H1 (cell line): ENCODE results near the gene ABHD1. TPM values are rescaled to one million over a fixed set of nuclear protein-coding genes. Genes with fewer than 3 reads are reported as not detected.

Experiments used
- CTCF ChIA-PET: fragments of 300-600 bp; sonication (Branson Sonifier 250); formaldehyde crosslinking; loops from one replicate; lab custom pipeline; 2021; ENCODE audit not compliant: partially characterized antibody; lab: Charles Lee
- POLR2A ChIA-PET: fragments of 300-600 bp; sonication (Branson Sonifier 250); formaldehyde crosslinking; loops from one replicate; lab custom pipeline; 2021; ENCODE audit warnings: inconsistent platforms; ENCODE audit not compliant: partially characterized antibody; lab: Charles Lee
- DNase-seq, 2 experiments: peaks; one replicate each; pipeline versions ENCODE4 v3.0.0 to v3.0.0-alpha.2; 2010 to 2022; ENCODE audit warnings: low spot score in 2 of 2, low read depth in 1 of 2, mixed read lengths in 1 of 2
- FAIRE-seq: peaks from 2 replicates; lab custom pipeline; 2011; peaks lifted over from hg19 to GRCh38; lab: Jason Lieb, UNC
- H2AFZ ChIP-seq: 2 replicates; pipeline ENCODE4 v1.8.1; 2012; ENCODE audit warnings: low read length, inconsistent platforms
- H2AK5ac ChIP-seq: 2 replicates; pipeline ENCODE4 v1.6.1; 2013; ENCODE audit warnings: low read depth, low read length
- H2BK120ac ChIP-seq: replicated peaks from 2 replicates; pipeline ENCODE3; 2013; ENCODE audit warnings: low read depth, low read length, inconsistent platforms
- H2BK12ac ChIP-seq: 2 replicates; pipeline ENCODE4 v1.6.1; 2013; ENCODE audit warnings: low read depth, low read length
- H2BK15ac ChIP-seq: 2 replicates; pipeline ENCODE4 v1.6.1; 2013; ENCODE audit warnings: low read length
- H2BK20ac ChIP-seq: 2 replicates; pipeline ENCODE4 v1.6.1; 2013; ENCODE audit warnings: low read length
- H2BK5ac ChIP-seq: 2 replicates; pipeline ENCODE4 v1.6.1; 2013; ENCODE audit warnings: low read depth, low read length
- H3K14ac ChIP-seq: 2 replicates; pipeline ENCODE4 v1.6.1; 2013; ENCODE audit warnings: inconsistent platforms; ENCODE audit not compliant: insufficient read length
- H3K18ac ChIP-seq: 2 replicates; pipeline ENCODE4 v1.6.1; 2013; ENCODE audit warnings: low read length; ENCODE audit errors: extremely low read depth
- H3K23ac ChIP-seq: 2 replicates; pipeline ENCODE4 v1.6.1; 2013; ENCODE audit warnings: inconsistent platforms; ENCODE audit not compliant: insufficient read length
- H3K23me2 ChIP-seq: 2 replicates; pipeline ENCODE4 v1.6.1; 2013; ENCODE audit warnings: low read depth, low read length
- H3K27ac ChIP-seq: 2 replicates; pipeline ENCODE4 v1.6.1; 2011; ENCODE audit warnings: low read depth, low read length, inconsistent platforms
- H3K27me3 ChIP-seq, 4 experiments: replicated peaks in 1 of 4; 1 replicate in 1 of 4; 2 replicates in 3 of 4; pipeline versions ENCODE4 v1.6.1 to v1.8.1; 2011 to 2013; ENCODE audit warnings: low read length in 3 of 4, mild to moderate bottlenecking in 3 of 4, inconsistent platforms in 2 of 4, mixed read lengths in 2 of 4, moderate library complexity in 1 of 4; ENCODE audit not compliant: control insufficient read depth in 3 of 4, insufficient read depth in 3 of 4; ENCODE audit errors: extremely low read depth in 1 of 4
- H3K36me3 ChIP-seq, 4 experiments: 2 replicates each; pipeline versions ENCODE4 v1.6.1 to v1.8.1; 2011 to 2013; ENCODE audit warnings: mild to moderate bottlenecking in 4 of 4, low read length in 3 of 4, moderate library complexity in 2 of 4, control low read depth in 1 of 4, inconsistent platforms in 1 of 4; ENCODE audit not compliant: insufficient read depth in 4 of 4, control insufficient read depth in 2 of 4
- H3K4ac ChIP-seq: replicated peaks from 2 replicates; pipeline ENCODE3; 2013; ENCODE audit warnings: low read length, low read depth, mixed read lengths, inconsistent platforms; ENCODE audit not compliant: insufficient read length
- H3K4me1 ChIP-seq, 4 experiments: replicated peaks in 1 of 4; 1 replicate in 1 of 4; 2 replicates in 3 of 4; pipeline versions ENCODE4 v1.6.1 to v1.8.1; 2011 to 2013; ENCODE audit warnings: low read length in 3 of 4, inconsistent platforms in 2 of 4, mixed read lengths in 1 of 4; ENCODE audit not compliant: insufficient read depth in 4 of 4, control insufficient read depth in 3 of 4
- H3K4me2 ChIP-seq, 2 experiments: 2 replicates each; pipeline versions ENCODE4 v1.6.1 to v1.8.1; 2011 to 2013; ENCODE audit warnings: low read depth in 2 of 2, low read length in 2 of 2, control low read depth in 1 of 2, inconsistent platforms in 1 of 2, mild to moderate bottlenecking in 1 of 2; ENCODE audit not compliant: insufficient read depth in 1 of 2
- H3K4me3 ChIP-seq, 4 experiments: fragments of 200-600, 300-600 bp in 1 of 4; sonication (generic), shearing (Covaris generic), sonication (Bioruptor Twin) in 1 of 4; 2 replicates each; pipeline versions ENCODE4 v1.5.1 to v1.8.1; 2011 to 2016; ENCODE audit warnings: low read length in 4 of 4, low read depth in 3 of 4, control low read depth in 2 of 4, inconsistent platforms in 2 of 4, mild to moderate bottlenecking in 2 of 4, mixed read lengths in 1 of 4, moderate library complexity in 1 of 4; ENCODE audit not compliant: insufficient read depth in 2 of 4; ENCODE audit errors: extremely low read depth in 1 of 4
- H3K56ac ChIP-seq: replicated peaks from 2 replicates; pipeline ENCODE3; 2013; ENCODE audit warnings: low read depth, mild to moderate bottlenecking, mixed read lengths, low read length, inconsistent platforms; ENCODE audit not compliant: insufficient read length
- H3K79me1 ChIP-seq: 2 replicates; pipeline ENCODE4 v1.6.1; 2013; ENCODE audit warnings: low read depth, low read length, control low read depth
- H3K79me2 ChIP-seq, 2 experiments: 2 replicates each; pipeline versions ENCODE4 v1.6.1 to v1.8.1; 2012 to 2013; ENCODE audit warnings: low read length in 2 of 2, mild to moderate bottlenecking in 2 of 2, inconsistent platforms in 1 of 2; ENCODE audit not compliant: insufficient read depth in 2 of 2, control insufficient read depth in 1 of 2
- H3K9ac ChIP-seq, 4 experiments: replicated peaks in 1 of 4; 1 replicate in 1 of 4; 2 replicates in 3 of 4; pipeline versions ENCODE4 v1.6.1 to v1.8.1; 2011 to 2013; ENCODE audit warnings: low read depth in 3 of 4, low read length in 3 of 4, control low read depth in 2 of 4, mild to moderate bottlenecking in 2 of 4, moderate library complexity in 2 of 4, inconsistent platforms in 1 of 4; ENCODE audit errors: extremely low read depth in 1 of 4
- H3K9me3 ChIP-seq, 2 experiments: 2 replicates each; pipeline versions ENCODE4 v1.6.1 to v1.8.1; 2012 to 2013; ENCODE audit warnings: mild to moderate bottlenecking in 2 of 2, moderate library complexity in 2 of 2, control low read depth in 1 of 2, inconsistent platforms in 1 of 2, low read depth in 1 of 2, low read length in 1 of 2, mixed read lengths in 1 of 2; ENCODE audit not compliant: insufficient read depth in 2 of 2
- H4K20me1 ChIP-seq, 2 experiments: replicated peaks in 1 of 2; 2 replicates each; pipeline versions ENCODE3 to v1.8.1; 2011 to 2013; ENCODE audit warnings: inconsistent platforms in 2 of 2, low read length in 2 of 2, mild to moderate bottlenecking in 1 of 2; ENCODE audit not compliant: insufficient read depth in 2 of 2, control insufficient read depth in 1 of 2
- H4K5ac ChIP-seq: 2 replicates; pipeline ENCODE4 v1.6.1; 2013; ENCODE audit warnings: low read length, low read depth, mixed read lengths, inconsistent platforms; ENCODE audit not compliant: insufficient read length
- H4K8ac ChIP-seq: 2 replicates; pipeline ENCODE4 v1.8.0; 2013; ENCODE audit warnings: mild to moderate bottlenecking, moderate library complexity, low read length, inconsistent platforms; ENCODE audit not compliant: insufficient read depth; ENCODE audit errors: extremely low read depth
- H4K91ac ChIP-seq: replicated peaks from 2 replicates; pipeline ENCODE3; 2013; ENCODE audit warnings: low read length, mixed read lengths, inconsistent platforms; ENCODE audit not compliant: insufficient read length
- RAD21 ChIP-seq, 2 experiments: IDR thresholded peaks in 1 of 2; conservative IDR thresholded peaks in 1 of 2; 2 replicates each; pipeline ENCODE4 v1.6.1; 2011; ENCODE audit warnings: low read depth in 2 of 2, low read length in 2 of 2, improper control_type of control experiment in 1 of 2, inconsistent platforms in 1 of 2, mild to moderate bottlenecking in 1 of 2, moderate library complexity in 1 of 2
- RNF2 ChIP-seq: fragments of 200-900, 300-1000 bp; sonication (generic); IDR thresholded peaks from 2 replicates; pipeline ENCODE4 v1.7.1; 2016; ENCODE audit warnings: borderline replicate concordance, low read depth, mild to moderate bottlenecking, antibody characterized with exemption, low read length; ENCODE audit not compliant: poor library complexity, severe bottlenecking; ENCODE audit errors: missing control alignments
- WGBS, 2 experiments: shearing (Covaris generic) in 1 of 2; methylation state at CpG; one replicate each; pipeline versions ENCODE4 v1.1.6 to v1.1.7; 2013 to 2015; ENCODE audit warnings: low lambda C conversion rate in 2 of 2, mixed read lengths in 2 of 2, inconsistent platforms in 1 of 2, low coverage in 1 of 2, missing lambda C conversion rate in 1 of 2; ENCODE audit not compliant: insufficient replicate concordance in 2 of 2, insufficient coverage in 1 of 2, insufficient read length in 1 of 2; ENCODE audit errors: extremely low coverage in 1 of 2, missing lambda C conversion rate in 1 of 2; 5-methylcytosine and 5-hydroxymethylcytosine counted together
- polyA plus RNA-seq, 7 experiments: library from polyadenylated mRNA; depleted of rRNA in 3 of 7; stranded (reverse) in 5 of 7; unstranded in 2 of 7; fragments of >200 nt in 5 of 7; fragments of 200-250 nt in 2 of 7; gene quantifications; 1 replicate in 5 of 7; 2 replicates in 1 of 7; 4 replicates in 1 of 7; pipeline versions ENCODE4 v1.2.1 to v1.2.3, GENCODE V29; 2011 to 2013; ENCODE audit warnings: missing spikeins in 2 of 7, mixed read lengths in 2 of 7
- total RNA-seq: library from RNA; stranded (reverse); fragmentation: NEBNext Ultra II Directional; extraction: Animal tissue kit (Norgen Biotek cat#: 25700); gene quantifications from 2 replicates; pipeline ENCODE4 v1.2.1, GENCODE V29; 2021

ABHD1 gene
- total and polyA plus RNA-seq, 2 of the 8 experiments (the other 6 are each of a cell fraction or from before 2014, with no cell fraction given) = 0.20 to 1.1 TPM

DNA sequence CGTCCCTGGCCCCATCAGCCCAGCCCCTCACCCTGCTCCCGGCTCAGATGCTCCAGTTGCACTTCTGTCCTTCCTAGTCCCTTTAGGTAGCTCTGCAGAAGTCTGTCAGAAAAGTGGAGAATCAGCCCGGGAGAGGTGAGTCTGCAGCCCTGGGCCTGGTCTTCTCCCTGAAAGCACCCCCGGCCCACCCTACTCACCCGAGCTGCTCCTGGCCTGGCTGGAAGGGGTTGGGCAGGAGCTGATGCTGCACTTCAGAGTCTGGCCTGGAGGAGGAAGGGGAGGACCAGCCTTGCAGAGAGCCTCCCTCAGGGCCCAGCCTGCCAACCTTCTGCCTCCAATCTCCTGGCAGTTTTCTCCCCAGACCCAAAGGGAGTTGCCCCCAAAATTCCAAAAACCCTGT lies 21.3 kb upstream of the ABHD1 start:
- Histone ChIP-seq H4K91ac (no peak overlapping the region), H3K18ac (no peak overlapping the region), H2AK5ac (no peak overlapping the region), H3K14ac (no peak overlapping the region), H3K9me3 (no peaks in the 10 kb centered on the region), H4K8ac (peak overlapping the region; percentile 18), H3K27ac (no peak overlapping the region), H2AFZ (no peak overlapping the region), H2BK120ac (no peak overlapping the region), H2BK15ac (no peak overlapping the region), H4K5ac (no peak overlapping the region), H4K20me1 (no peaks in the 10 kb centered on the region), H2BK12ac (no peak overlapping the region), H3K79me1 (no peaks in the 10 kb centered on the region), H3K4me1 (no peaks in the 10 kb centered on the region), H2BK20ac (no peak overlapping the region), H2BK5ac (no peak overlapping the region), H3K23ac (no peak overlapping the region), H3K23me2 (no peaks in the 10 kb centered on the region), H3K4me2 (no peak overlapping the region), H3K4me3 (no peak overlapping the region), H3K79me2 (no peaks in the 10 kb centered on the region), H3K56ac (no peak overlapping the region), H3K36me3 (no peaks in the 10 kb centered on the region), H3K27me3 (no peaks in the 10 kb centered on the region; a peak in 1 of 7 replicates), H3K9ac (no peak overlapping the region), H3K4ac (no peak overlapping the region)
- POLR2A ChIA-PET = interaction anchor here (0.8 to 1.7 kb wide), 7 partner anchors 9 to 254 kb away, joined by 3 to 5 read pairs (median 3); partner anchors contain the start of genes CAD, GTF3C2 and PREB
- CTCF ChIA-PET = interaction anchor here (0.9 to 12.7 kb wide), 14 partner anchors 9 to 198 kb away, joined by 3 to 120 read pairs (median 6); partner anchors contain the start of genes CGREF1 and PREB
- no peak for FAIRE-seq
- no peak for DNase-seq
- WGBS, 2 experiments = 88% methylated on average over 4 of the region's 5 CpGs; no CpG with 5 or more reads in 1 of the 2 experiments
- peak in 1 of 2 experiments; percentile 29; a peak in 1 of 4 replicates for TF ChIP-seq RAD21 (IDR thresholded peaks at IDR 0.05 in 1 of 2, conservative IDR thresholded peaks at IDR 0.05 in 1 of 2; ENCODE audit: low read depth in 2 of 2, low read length in 2 of 2)
- TF ChIP-seq RNF2 = no peak
